Skeletal muscle tissue (tissue), 4 donors: ENCODE measurements around the gene HAGHL. TPM values are rescaled to one million over a fixed set of nuclear protein-coding genes. Genes with fewer than 3 reads are reported as not detected.
"Not testable (repeated sequence)": the region's sequence is repeated elsewhere in the genome, so short reads cannot be mapped to it uniquely, and the experiment has no call there.

Experiments used
- H3K27ac ChIP-seq: one replicate; pipeline ENCODE4 v1.7.0; 2013; ENCODE audit warnings: mild to moderate bottlenecking, low read depth, low read length, inconsistent platforms
- H3K27me3 ChIP-seq, 3 donors: one replicate each; pipeline ENCODE4 v1.7.0; 2013; ENCODE audit warnings: low read length in 3 of 3; ENCODE audit not compliant: control insufficient read depth in 3 of 3, insufficient read depth in 3 of 3
- H3K36me3 ChIP-seq, 3 donors: one replicate each; pipeline ENCODE4 v1.7.0; 2013; ENCODE audit warnings: low read length in 3 of 3; ENCODE audit not compliant: control insufficient read depth in 3 of 3, insufficient read depth in 3 of 3
- H3K4me1 ChIP-seq, 3 donors: one replicate each; pipeline ENCODE4 v1.7.0; 2013; ENCODE audit warnings: low read length in 3 of 3, mild to moderate bottlenecking in 3 of 3; ENCODE audit not compliant: control insufficient read depth in 3 of 3, insufficient read depth in 3 of 3
- H3K4me3 ChIP-seq, 3 donors: one replicate each; pipeline ENCODE4 v1.7.0; 2013; ENCODE audit warnings: low read length in 3 of 3
- H3K9ac ChIP-seq, 3 donors: one replicate each; pipeline ENCODE4 v1.7.0; 2013; ENCODE audit warnings: low read length in 3 of 3, mild to moderate bottlenecking in 3 of 3, moderate library complexity in 2 of 3, low read depth in 1 of 3
- H3K9me3 ChIP-seq, 3 donors: one replicate each; pipeline ENCODE4 v1.7.0; 2013; ENCODE audit warnings: low read length in 3 of 3; ENCODE audit not compliant: control insufficient read depth in 3 of 3
- total RNA-seq: library from RNA; depleted of rRNA; stranded (reverse); fragments of >200 nt; gene quantifications from one replicate; pipeline ENCODE4 v1.2.3, GENCODE V29; 2014
- donor health status: Osteomylitis.

The HAGHL gene
- total RNA-seq, 1 donor from 2014 or later: 1.0 TPM

DNA sequence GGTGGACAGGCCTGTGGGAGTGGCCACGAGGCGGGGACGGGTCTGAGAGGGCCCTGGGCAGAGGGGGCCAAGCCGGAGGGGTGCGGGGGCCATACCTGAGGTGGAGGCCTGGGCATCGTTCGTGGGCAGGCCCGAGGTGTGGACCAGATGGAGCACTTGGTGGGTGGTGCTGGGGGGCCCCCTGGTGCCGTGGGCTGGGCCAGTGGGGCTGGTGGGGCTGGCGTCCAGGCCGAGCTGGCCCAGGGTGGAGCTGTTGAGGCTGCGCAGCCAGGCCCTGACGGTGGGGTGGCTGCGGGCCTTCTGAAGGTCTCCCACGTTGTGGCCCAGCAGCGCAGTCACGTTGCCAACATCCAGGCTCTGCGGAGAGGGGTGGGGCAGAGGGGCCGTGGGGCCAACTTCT lies 43.0 kb downstream of the HAGHL start:
- no peaks in the 10 kb centered on the region for H3K36me3 ChIP-seq
- peaks cover 8 to 34% (median 14%) of the 10 kb centered on the region in 3 donors for H3K27me3 ChIP-seq
- H3K9ac ChIP-seq: no peak overlapping the region
- H3K9me3 ChIP-seq: no peaks in the 10 kb centered on the region
- H3K4me1 ChIP-seq: no peaks in the 10 kb centered on the region
- no peak overlapping the region for H3K27ac ChIP-seq
- H3K4me3 ChIP-seq: no peak overlapping the region

DNA sequence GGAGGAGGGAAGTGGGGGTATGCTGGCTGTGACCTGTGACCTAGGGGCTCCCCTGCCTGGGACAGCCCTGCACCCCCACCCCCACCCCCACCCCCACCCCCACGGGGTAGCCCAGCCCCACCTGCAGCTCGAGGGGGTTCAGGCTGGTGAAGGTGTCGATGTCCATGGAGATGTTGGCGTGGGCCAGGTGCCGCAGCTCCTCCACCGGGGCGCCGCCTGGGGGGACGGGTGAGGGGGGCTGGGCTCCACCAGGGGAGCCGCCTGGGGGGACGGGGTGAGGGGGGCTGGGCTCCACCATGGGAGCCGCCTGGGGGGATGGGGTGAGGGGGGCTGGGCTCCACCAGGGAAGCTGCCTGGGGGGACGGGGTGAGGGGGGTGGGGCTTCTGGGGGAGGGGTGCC lies 43.5 kb downstream of the HAGHL start:
- no peaks in the 10 kb centered on the region for H3K4me1 ChIP-seq
- no peaks in the 10 kb centered on the region for H3K9me3 ChIP-seq
- H3K36me3 ChIP-seq: no peaks in the 10 kb centered on the region
- no peak overlapping the region for H3K9ac ChIP-seq
- no peak overlapping the region for H3K4me3 ChIP-seq
- peaks cover 8 to 32% (median 10%) of the 10 kb centered on the region in 3 donors for H3K27me3 ChIP-seq
- H3K27ac ChIP-seq: no peak overlapping the region

DNA sequence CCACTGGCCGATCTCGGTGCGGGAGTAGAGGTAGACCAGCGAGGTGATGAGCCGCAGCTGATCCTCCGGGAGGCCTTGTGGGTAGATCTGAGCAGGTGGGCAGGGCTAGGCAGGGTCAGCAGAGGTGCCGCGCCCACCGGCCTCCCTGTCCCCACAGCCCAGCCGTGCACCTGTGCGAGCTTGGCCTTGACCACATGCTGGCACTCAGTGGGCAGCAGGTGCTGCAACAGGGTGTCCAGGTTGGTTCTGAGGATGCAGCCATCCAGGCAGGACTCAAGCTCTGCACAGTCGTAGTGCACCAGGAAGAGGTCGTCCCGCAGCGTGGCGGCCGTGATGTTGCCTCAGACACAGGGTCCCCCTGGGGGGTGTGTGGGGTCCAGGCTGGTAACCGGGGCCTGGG lies 46.1 kb downstream of the HAGHL start:
- no peaks in the 10 kb centered on the region for H3K36me3 ChIP-seq
- H3K4me1 ChIP-seq: no peaks in the 10 kb centered on the region
- H3K4me3 ChIP-seq: no peak overlapping the region
- no peak overlapping the region for H3K27ac ChIP-seq
- no peak overlapping the region for H3K9ac ChIP-seq
- H3K27me3 ChIP-seq: peaks cover 11 to 24% (median 12%) of the 10 kb centered on the region in 3 donors
- no peaks in the 10 kb centered on the region for H3K9me3 ChIP-seq

DNA sequence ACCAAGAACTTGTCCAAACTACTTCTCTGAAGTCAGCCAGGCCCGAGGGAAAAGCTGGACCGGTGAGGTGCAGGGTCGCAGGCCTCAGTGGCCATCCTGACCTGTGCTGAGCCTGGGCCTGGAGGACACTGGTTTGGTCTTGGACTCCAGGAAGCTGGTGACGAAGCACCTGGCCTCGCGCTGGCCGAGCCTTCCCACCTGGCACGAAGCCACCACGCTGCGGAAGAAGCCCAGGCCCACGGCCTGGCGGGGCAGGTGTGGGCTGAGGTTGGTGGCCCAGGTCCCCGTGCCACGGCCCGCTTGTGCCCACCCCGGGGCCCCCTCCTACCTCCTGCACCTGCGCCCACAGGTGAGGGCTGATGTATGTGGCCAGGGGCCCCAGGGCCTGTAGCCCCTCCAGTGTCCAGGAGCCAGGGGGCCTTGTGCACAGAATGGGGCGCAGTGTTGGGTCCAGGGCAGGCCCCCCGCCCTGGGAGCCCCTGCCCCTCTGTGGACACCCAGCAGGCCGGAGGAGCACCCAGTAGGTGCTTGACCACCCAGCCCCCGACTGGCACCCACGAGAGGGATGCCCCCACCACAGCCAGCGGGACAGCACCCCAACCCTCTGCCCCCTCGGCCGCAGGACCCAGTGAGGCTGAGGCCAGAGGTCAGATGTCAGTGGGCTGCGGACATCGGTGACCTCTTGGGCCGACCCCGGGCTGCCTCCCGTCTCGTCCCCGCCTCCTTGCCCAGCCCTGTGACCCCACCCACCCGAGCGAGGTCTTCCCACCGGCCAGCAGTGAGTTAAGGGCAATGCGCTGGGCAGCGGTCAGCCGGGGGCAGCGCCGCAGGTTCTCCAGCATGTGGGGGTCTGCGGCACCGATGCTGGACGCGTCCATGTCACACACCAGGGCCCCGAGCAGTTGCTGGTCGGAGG lies 47.4 kb downstream of the HAGHL start:
- no peak overlapping the region for H3K4me3 ChIP-seq
- H3K27me3 ChIP-seq: peaks cover 18 to 33% (median 19%) of the 10 kb centered on the region in 3 donors
- no peaks in the 10 kb centered on the region for H3K36me3 ChIP-seq
- no peaks in the 10 kb centered on the region for H3K9me3 ChIP-seq
- H3K9ac ChIP-seq: no peak overlapping the region
- no peak overlapping the region for H3K27ac ChIP-seq
- no peaks in the 10 kb centered on the region for H3K4me1 ChIP-seq

DNA sequence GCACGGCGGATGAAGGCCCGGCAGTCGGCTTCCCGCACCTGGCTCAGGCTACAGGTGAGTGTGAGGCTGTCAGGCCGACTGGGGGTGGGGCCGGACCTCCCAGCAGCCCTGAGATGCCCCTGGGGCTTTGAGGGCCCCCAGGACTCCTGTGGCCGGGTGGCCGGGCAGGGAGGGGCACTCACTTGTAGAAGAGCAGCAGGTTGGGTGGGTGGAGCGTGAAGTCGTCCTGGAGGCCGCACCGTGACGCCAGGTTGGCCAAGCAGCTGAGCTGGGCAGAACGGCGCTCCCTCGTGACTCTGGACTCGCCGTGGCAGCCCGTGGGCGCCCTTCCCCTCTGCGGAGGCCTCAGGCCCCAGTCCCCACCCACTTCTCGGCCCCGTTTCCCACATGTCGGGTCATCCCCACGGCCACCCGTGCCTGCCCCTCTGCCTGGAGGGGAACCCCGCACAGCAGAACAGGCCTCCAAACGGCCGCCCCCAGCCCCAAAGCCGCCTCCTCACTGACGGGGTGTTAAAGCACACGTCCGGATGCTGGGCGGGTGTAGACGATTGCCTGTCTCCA lies 48.4 kb downstream of the HAGHL start:
- Histone ChIP-seq H3K36me3 (no peaks in the 10 kb centered on the region), H3K4me1 (no peaks in the 10 kb centered on the region), H3K9ac (no peak overlapping the region), H3K27me3 (peaks cover 25 to 38% (median 27%) of the 10 kb centered on the region in 3 donors), H3K27ac (no peak overlapping the region), H3K9me3 (no peaks in the 10 kb centered on the region), H3K4me3 (no peak overlapping the region)

DNA sequence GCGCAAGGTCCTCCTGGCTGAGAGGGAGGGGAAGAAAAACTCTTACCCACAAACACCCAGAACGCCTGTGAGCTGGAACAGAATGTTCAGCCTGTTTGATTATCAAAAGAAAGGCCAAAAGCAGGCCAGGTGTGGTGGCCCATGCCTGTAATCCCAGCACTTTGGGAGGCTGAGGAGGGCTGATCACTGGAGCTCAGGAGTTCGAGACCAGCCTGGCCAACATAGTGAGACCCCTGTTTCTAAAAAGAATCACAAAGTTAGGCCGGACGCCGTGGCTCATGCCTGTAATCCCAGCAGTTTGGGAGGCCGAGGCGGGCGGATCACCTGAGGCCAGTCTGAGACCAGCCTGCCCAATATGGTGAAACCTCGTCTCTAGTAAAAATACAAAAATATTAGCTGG lies 49.4 kb downstream of the HAGHL start:
- H3K9ac ChIP-seq, H3K27ac ChIP-seq, H3K9me3 ChIP-seq, H3K4me1 ChIP-seq, H3K4me3 ChIP-seq, H3K36me3 ChIP-seq: not testable (repeated sequence)
- peaks cover 35 to 44% (median 37%) of the 10 kb centered on the region in 3 donors for H3K27me3 ChIP-seq

DNA sequence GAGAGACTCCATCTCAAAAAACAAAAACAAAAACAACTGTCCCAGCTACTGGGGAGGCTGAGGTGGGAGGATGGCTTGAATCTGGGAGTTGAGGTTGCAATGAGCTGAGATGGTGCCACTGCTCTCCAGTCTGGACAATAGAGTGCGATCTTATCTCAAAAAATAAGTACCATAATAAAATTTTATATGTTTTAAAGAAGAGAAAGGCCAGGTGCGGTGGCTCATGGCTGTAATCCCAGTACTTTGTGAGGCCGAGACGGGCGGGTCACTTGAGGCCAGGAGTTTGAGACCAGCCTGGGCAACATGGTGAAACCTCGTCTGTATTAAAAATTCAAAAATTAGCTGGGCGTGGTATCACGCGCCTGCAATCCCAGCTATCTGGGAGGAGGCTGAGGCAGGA lies 49.9 kb downstream of the HAGHL start:
- Histone ChIP-seq H3K9me3 (no peaks in the 10 kb centered on the region), H3K36me3 (no peaks in the 10 kb centered on the region), H3K27me3 (peaks cover 40 to 49% (median 42%) of the 10 kb centered on the region in 3 donors), H3K9ac (no peak overlapping the region), H3K27ac (no peak overlapping the region), H3K4me1 (no peaks in the 10 kb centered on the region), H3K4me3 (no peak overlapping the region)

DNA sequence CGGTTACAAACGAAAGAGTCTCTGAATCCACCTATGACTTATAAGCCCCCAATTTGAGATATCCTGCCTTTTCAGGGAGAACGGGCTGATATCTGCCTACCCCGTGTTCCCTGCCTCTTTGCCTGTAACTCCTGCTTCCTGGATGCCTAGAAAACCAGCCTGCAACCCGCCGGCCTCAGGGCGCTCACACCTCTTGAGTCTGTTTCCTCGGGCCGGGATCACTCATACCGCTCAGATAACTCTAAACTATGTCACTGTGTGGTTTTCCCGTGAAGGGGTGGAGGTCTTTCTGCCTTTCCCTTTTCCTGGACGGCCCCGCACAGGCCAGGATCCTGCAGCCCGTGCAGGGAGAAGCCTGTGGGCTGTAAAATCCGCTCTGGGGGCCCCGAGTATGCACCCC lies 50.9 kb downstream of the HAGHL start:
- Histone ChIP-seq H3K9ac (no peak overlapping the region), H3K9me3 (no peaks in the 10 kb centered on the region), H3K27me3 (peaks cover 50 to 53% (median 51%) of the 10 kb centered on the region in 3 donors), H3K27ac (no peak overlapping the region), H3K4me3 (no peak overlapping the region), H3K36me3 (no peaks in the 10 kb centered on the region), H3K4me1 (no peaks in the 10 kb centered on the region)

DNA sequence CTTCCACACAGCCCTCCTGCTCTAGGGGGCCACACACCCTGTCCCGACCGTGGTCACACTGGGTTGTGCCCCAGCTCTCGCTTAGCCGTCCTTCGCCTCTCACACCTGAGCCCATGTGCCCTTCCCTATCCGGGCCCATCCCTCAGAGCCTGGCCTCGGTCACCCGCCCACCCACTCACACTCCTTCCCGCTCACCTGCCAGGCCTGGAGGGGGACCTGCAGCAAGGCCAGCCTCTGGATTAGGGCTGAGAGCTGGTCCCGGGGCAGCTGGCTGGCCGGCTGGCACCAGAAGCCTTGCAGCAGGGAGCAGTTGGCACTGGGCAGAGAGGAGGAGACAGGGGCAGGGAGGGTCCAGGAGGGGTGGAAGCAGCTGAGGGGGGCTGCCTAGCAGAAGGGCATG lies 51.5 kb downstream of the HAGHL start:
- H3K27me3 ChIP-seq: peaks cover 56 to 58% (median 56%) of the 10 kb centered on the region in 3 donors
- no peaks in the 10 kb centered on the region for H3K9me3 ChIP-seq
- H3K27ac ChIP-seq: no peak overlapping the region
- H3K4me3 ChIP-seq: no peak overlapping the region
- no peaks in the 10 kb centered on the region for H3K36me3 ChIP-seq
- no peak overlapping the region for H3K9ac ChIP-seq
- peaks cover 0 to under 1% (median under 1%) of the 10 kb centered on the region in 3 donors for H3K4me1 ChIP-seq

DNA sequence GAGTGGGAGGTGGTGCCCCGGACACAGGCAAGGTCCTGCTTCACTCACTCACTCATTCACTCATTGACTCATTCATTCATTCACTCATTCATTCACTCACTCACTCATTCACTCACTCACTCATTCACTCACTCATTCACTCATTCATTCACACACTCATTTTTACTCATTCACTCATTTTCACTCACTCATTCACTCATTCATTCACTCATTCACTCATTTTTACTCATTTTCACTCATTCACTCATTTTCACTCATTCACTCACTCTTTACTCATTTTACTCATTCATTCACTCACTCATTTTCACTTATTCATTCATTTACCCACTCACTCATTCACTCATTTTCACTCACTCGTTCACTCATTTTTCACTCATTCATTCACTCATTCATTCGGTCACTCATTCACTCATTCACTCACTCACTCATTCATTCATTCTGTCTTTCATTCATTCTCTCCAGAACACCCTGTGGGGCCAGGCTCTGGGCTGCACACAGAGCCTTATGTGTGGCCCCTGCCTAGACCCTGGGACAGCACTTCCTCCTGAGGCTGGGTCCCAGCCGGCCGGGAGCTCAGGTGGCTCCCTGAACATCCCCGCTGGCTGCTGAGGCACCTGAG lies 52.1 kb downstream of the HAGHL start:
- H3K27ac ChIP-seq: no peak overlapping the region
- no peaks in the 10 kb centered on the region for H3K9me3 ChIP-seq
- H3K4me3 ChIP-seq: no peak overlapping the region
- H3K36me3 ChIP-seq: no peaks in the 10 kb centered on the region
- peaks cover 59 to 62% (median 61%) of the 10 kb centered on the region in 3 donors for H3K27me3 ChIP-seq
- H3K4me1 ChIP-seq: peaks cover 0 to 2% (median 2%) of the 10 kb centered on the region in 3 donors
- H3K9ac ChIP-seq: no peak overlapping the region
